Neuronal stem cell (in vitro differentiated cells): Measurements from ENCODE around the gene ROBO2.

Source experiments
- DNase-seq: peaks from one replicate; pipeline ENCODE4 v3.0.0-alpha.2; 2013; ENCODE audit warnings: low spot score
- H2AFZ ChIP-seq: one replicate; pipeline ENCODE4 v1.6.1; 2013; ENCODE audit warnings: mild to moderate bottlenecking, low read length, inconsistent platforms
- H2AK5ac ChIP-seq: 2 replicates; pipeline ENCODE4 v1.6.1; 2013; ENCODE audit warnings: low read depth, mild to moderate bottlenecking, inconsistent platforms, low read length, moderate library complexity, mixed read lengths
- H2BK120ac ChIP-seq: 2 replicates; pipeline ENCODE4 v1.6.1; 2013; ENCODE audit warnings: low read depth, mild to moderate bottlenecking, inconsistent platforms, low read length, moderate library complexity, mixed read lengths
- H2BK12ac ChIP-seq: one replicate; pipeline ENCODE4 v1.6.1; 2013; ENCODE audit warnings: low read length, inconsistent platforms
- H2BK15ac ChIP-seq: 2 replicates; pipeline ENCODE4 v1.6.1; 2013; ENCODE audit warnings: mild to moderate bottlenecking, low read length, inconsistent platforms, mixed read lengths
- H2BK5ac ChIP-seq: one replicate; pipeline ENCODE4 v1.6.1; 2013; ENCODE audit warnings: inconsistent platforms, mild to moderate bottlenecking, low read length, moderate library complexity
- H3K14ac ChIP-seq: one replicate; pipeline ENCODE4 v1.6.1; 2013; ENCODE audit warnings: low read length, inconsistent platforms
- H3K18ac ChIP-seq: 2 replicates; pipeline ENCODE4 v1.6.1; 2013; ENCODE audit warnings: low read length, inconsistent platforms
- H3K23ac ChIP-seq: 2 replicates; pipeline ENCODE4 v1.6.1; 2013; ENCODE audit warnings: low read depth, mild to moderate bottlenecking, mixed read lengths, low read length, inconsistent platforms; ENCODE audit not compliant: poor library complexity
- H3K27ac ChIP-seq: replicated peaks from 3 replicates; pipeline ENCODE4 v1.5.1; 2013; ENCODE audit warnings: low read length, inconsistent platforms
- H3K27me3 ChIP-seq, 3 experiments: 2 replicates each; pipeline ENCODE4 v1.6.1; 2013; ENCODE audit warnings: low read length in 3 of 3, mild to moderate bottlenecking in 2 of 3, inconsistent platforms in 1 of 3, low read depth in 1 of 3, mixed read lengths in 1 of 3, moderate library complexity in 1 of 3; ENCODE audit not compliant: control insufficient read depth in 3 of 3, insufficient read depth in 3 of 3
- H3K36me3 ChIP-seq, 2 donors: replicated peaks in 1 of 2; 2 replicates each; pipeline ENCODE4 v1.6.1; 2013; ENCODE audit warnings: low read length in 2 of 2; ENCODE audit not compliant: control insufficient read depth in 2 of 2, insufficient read depth in 2 of 2
- H3K4ac ChIP-seq: 2 replicates; pipeline ENCODE4 v1.6.1; 2013; ENCODE audit warnings: inconsistent platforms, mild to moderate bottlenecking, low read length, moderate library complexity
- H3K4me1 ChIP-seq, 2 donors: 1 replicate in 1 of 2; 2 replicates in 1 of 2; pipeline ENCODE4 v1.6.1; 2013; ENCODE audit warnings: low read length in 2 of 2, low read depth in 1 of 2; ENCODE audit not compliant: control insufficient read depth in 2 of 2, insufficient read depth in 1 of 2
- H3K4me2 ChIP-seq: one replicate; pipeline ENCODE4 v1.6.1; 2013; ENCODE audit warnings: mild to moderate bottlenecking, low read length, inconsistent platforms; ENCODE audit not compliant: insufficient read depth, poor library complexity, severe bottlenecking
- H3K4me3 ChIP-seq, 2 donors: 2 replicates each; pipeline ENCODE4 v1.5.1; 2013; ENCODE audit warnings: low read length in 2 of 2, mild to moderate bottlenecking in 2 of 2, inconsistent platforms in 1 of 2, moderate library complexity in 1 of 2
- H3K79me1 ChIP-seq: one replicate; pipeline ENCODE4 v1.6.1; 2013; ENCODE audit warnings: low read depth, mild to moderate bottlenecking, inconsistent platforms, low read length, moderate library complexity
- H3K9ac ChIP-seq: one replicate; pipeline ENCODE4 v1.6.1; 2013; ENCODE audit warnings: mild to moderate bottlenecking, low read depth, low read length, inconsistent platforms; ENCODE audit not compliant: poor library complexity
- H3K9me3 ChIP-seq, 2 donors: replicated peaks in 1 of 2; 2 replicates each; pipeline versions ENCODE3 to v1.6.1; 2013; ENCODE audit warnings: low read length in 2 of 2, mild to moderate bottlenecking in 2 of 2, inconsistent platforms in 1 of 2, low read depth in 1 of 2, mixed read lengths in 1 of 2, moderate library complexity in 1 of 2; ENCODE audit not compliant: control insufficient read depth in 2 of 2, insufficient read depth in 1 of 2
- H4K8ac ChIP-seq: one replicate; pipeline ENCODE4 v1.6.1; 2013; ENCODE audit warnings: low read depth, mild to moderate bottlenecking, inconsistent platforms, low read length, moderate library complexity
- H4K91ac ChIP-seq: one replicate; pipeline ENCODE4 v1.6.1; 2013; ENCODE audit warnings: low read length, low read depth, mild to moderate bottlenecking, inconsistent platforms; ENCODE audit not compliant: poor library complexity
- WGBS, 2 donors: extraction: QIAGEN DNeasy Blood & Tissue Kit; methylation state at CpG; one replicate each; pipeline ENCODE4 v1.1.7; 2013; ENCODE audit warnings: missing lambda C conversion rate in 2 of 2, mixed read lengths in 1 of 2; ENCODE audit not compliant: insufficient read length in 2 of 2, insufficient replicate concordance in 1 of 2; ENCODE audit errors: extremely low coverage in 2 of 2; 5-methylcytosine and 5-hydroxymethylcytosine counted together

The ROBO2 gene

DNA sequence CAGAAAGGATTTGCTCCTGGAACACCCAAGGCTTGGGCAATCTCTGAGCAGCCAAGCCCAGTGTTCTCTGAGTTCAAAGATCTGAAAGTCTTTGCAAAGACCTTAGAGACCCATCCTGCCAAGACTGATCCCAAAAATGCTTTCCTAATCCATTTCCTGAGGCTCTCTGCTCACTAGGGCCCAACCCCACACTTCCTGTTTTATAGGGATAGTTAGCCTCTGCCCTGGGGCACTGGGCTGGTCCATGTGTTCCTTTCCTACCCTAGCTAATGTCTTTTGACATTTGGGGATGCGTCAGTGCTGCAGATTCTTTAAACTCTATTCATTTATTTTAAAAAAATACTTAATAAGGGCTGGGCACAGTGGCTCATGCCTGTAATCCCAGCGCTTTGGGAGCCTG is 372.7 kb downstream of the ROBO2 start:
- Histone ChIP-seq H3K27me3 (no peaks in the 10 kb centered on the region), H3K27ac (no peak overlapping the region)

DNA sequence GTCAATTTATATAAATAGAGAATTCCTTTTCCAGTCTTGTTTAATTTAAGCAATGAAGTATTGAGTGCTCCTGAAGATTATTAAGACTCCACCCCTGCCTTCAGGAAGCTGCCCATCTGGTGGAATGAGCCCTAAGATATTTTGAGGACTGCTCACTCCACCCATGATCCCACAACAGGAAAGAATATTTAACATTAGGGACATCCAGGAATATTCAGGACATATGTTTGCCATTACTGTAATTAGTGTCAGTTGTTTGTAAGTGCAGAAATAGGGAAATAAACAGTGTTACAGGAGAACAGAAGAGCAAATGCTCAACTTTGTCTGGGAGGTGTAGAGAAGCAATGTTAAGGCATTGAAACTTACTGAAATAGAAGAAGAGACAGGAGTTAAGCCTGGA is 375.0 kb downstream of the ROBO2 start:
- Histone ChIP-seq H3K4me2 (no peak overlapping the region), H3K79me1 (no peaks in the 10 kb centered on the region), H3K4ac (no peak overlapping the region), H4K91ac (no peak overlapping the region), H2BK15ac (no peak overlapping the region), H2BK120ac (no peak overlapping the region), H2BK5ac (no peak overlapping the region), H3K14ac (no peak overlapping the region), H4K8ac (no peak overlapping the region), H3K18ac (no peak overlapping the region), H2BK12ac (no peak overlapping the region), H3K27ac (no peak overlapping the region), H3K36me3 (no peaks in the 10 kb centered on the region), H3K9ac (no peak overlapping the region), H2AFZ (no peak overlapping the region), H3K23ac (no peak overlapping the region), H3K27me3 (no peaks in the 10 kb centered on the region), H3K4me3 (no peak overlapping the region), H2AK5ac (no peak overlapping the region), H3K9me3 (no peaks in the 10 kb centered on the region), H3K4me1 (peaks cover 0 to 3% of the 10 kb centered on the region in 2 donors)
- no peak for DNase-seq

More for the DNA sequence above, 372.7 kb downstream of the ROBO2 start:
- H2AK5ac ChIP-seq, result no peak overlapping the region
- H3K4ac ChIP-seq, result no peak overlapping the region
- no peaks in the 10 kb centered on the region for H3K9me3 ChIP-seq
- no peak overlapping the region for H2BK120ac ChIP-seq
- H2BK5ac ChIP-seq, result no peak overlapping the region
- no peak overlapping the region for H3K4me2 ChIP-seq
- H3K4me1 ChIP-seq, result peaks cover 0 to 3% of the 10 kb centered on the region in 2 donors
- H4K91ac ChIP-seq, result no peak overlapping the region
- WGBS, 2 donors, result no CpG with 5 or more reads among the region's 2 CpGs
- H3K9ac ChIP-seq, result no peak overlapping the region
- no peak overlapping the region for H4K8ac ChIP-seq
- H3K18ac ChIP-seq, result no peak overlapping the region
- no peak overlapping the region for H2BK15ac ChIP-seq
- no peaks in the 10 kb centered on the region for H3K79me1 ChIP-seq
- no peaks in the 10 kb centered on the region for H3K36me3 ChIP-seq
- H2BK12ac ChIP-seq, result no peak overlapping the region
- DNase-seq, result no peak
- H2AFZ ChIP-seq, result no peak overlapping the region
- H3K4me3 ChIP-seq, result no peak overlapping the region
- H3K14ac ChIP-seq, result no peak overlapping the region
- no peak overlapping the region for H3K23ac ChIP-seq

DNA sequence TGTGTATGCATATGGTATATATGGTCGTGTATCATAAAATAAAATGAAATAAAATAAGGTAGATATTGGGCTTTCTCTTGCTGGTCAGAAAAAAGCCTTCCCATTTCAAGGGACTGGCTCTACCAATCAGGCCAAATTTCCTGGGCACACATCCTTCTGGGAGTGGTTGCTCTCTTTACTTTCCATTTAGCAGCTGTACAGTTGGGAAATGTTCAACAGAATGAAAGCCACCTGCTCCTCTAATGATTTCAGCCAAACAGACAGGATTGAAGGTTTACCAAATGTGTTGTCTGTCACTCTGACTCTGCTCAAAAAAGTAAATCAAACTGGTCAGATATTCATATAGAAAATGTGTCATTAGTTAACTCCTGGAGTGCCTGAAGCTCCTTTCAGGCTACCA is 380.4 kb downstream of the ROBO2 start:
- Histone ChIP-seq H3K4me3 (no peak overlapping the region), H4K91ac (no peak overlapping the region), H4K8ac (no peak overlapping the region), H3K27me3 (no peaks in the 10 kb centered on the region), H3K27ac (no peak overlapping the region), H3K23ac (no peak overlapping the region), H2BK120ac (no peak overlapping the region), H2BK5ac (no peak overlapping the region), H2AK5ac (no peak overlapping the region), H3K4ac (no peak overlapping the region), H2BK15ac (no peak overlapping the region), H3K18ac (no peak overlapping the region), H2AFZ (no peak overlapping the region), H3K14ac (no peak overlapping the region), H3K4me1 (no peaks in the 10 kb centered on the region), H3K9ac (no peak overlapping the region), H3K36me3 (no peaks in the 10 kb centered on the region), H3K79me1 (no peaks in the 10 kb centered on the region), H3K9me3 (no peaks in the 10 kb centered on the region), H2BK12ac (no peak overlapping the region), H3K4me2 (no peak overlapping the region)
- WGBS, 2 donors, result no CpG with 5 or more reads among the region's 1 CpG
- no peak for DNase-seq

DNA sequence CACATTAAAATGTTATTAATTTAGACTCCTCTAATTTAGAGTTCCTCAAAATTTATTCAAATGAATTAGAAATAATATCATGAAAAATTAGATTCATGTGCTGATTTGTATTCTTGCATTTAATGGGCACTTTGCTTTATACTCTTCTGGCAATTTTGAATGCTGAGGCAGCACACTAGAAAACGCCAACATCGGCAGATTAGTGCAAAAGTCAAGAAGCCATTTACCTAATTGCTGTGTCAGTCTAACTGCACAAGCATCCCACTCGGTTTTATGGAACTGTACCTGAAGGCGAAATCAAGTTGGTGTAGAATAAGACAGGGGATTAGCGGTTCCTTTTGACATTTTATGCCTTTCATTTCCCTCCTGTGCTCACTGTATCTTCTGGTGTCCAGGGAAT is 382.0 kb downstream of the ROBO2 start:
- Histone ChIP-seq H3K36me3 (no peaks in the 10 kb centered on the region), H3K27me3 (no peaks in the 10 kb centered on the region)

More for the DNA sequence above, 382.0 kb downstream of the ROBO2 start:
- no peak overlapping the region for H3K9ac ChIP-seq
- H2AK5ac ChIP-seq, result no peak overlapping the region
- WGBS, 2 donors, result no CpG with 5 or more reads among the region's 5 CpGs
- no peak overlapping the region for H3K18ac ChIP-seq
- H3K4me1 ChIP-seq, result no peaks in the 10 kb centered on the region
- no peak overlapping the region for H2AFZ ChIP-seq
- no peak for DNase-seq
- H3K4ac ChIP-seq, result no peak overlapping the region
- H3K79me1 ChIP-seq, result no peaks in the 10 kb centered on the region
- no peak overlapping the region for H3K23ac ChIP-seq
- no peak overlapping the region for H2BK120ac ChIP-seq
- H3K4me3 ChIP-seq, result no peak overlapping the region
- no peak overlapping the region for H2BK12ac ChIP-seq
- H4K8ac ChIP-seq, result no peak overlapping the region
- H3K27ac ChIP-seq, result no peak overlapping the region
- H3K9me3 ChIP-seq, result no peaks in the 10 kb centered on the region
- no peak overlapping the region for H3K4me2 ChIP-seq
- H3K14ac ChIP-seq, result no peak overlapping the region
- H4K91ac ChIP-seq, result no peak overlapping the region
- H2BK5ac ChIP-seq, result no peak overlapping the region
- H2BK15ac ChIP-seq, result no peak overlapping the region
